HG03342 (cell line): Measurements from ENCODE around the gene ZCCHC17.

Experiments
- ATAC-seq: cut with Tn5 transposase; IDR thresholded peaks from one replicate; pipeline ENCODE4 v1.9.1; 2021; ENCODE audit warnings: mild to moderate bottlenecking, moderate library complexity; ENCODE audit not compliant: unreplicated experiment

ZCCHC17 gene

DNA sequence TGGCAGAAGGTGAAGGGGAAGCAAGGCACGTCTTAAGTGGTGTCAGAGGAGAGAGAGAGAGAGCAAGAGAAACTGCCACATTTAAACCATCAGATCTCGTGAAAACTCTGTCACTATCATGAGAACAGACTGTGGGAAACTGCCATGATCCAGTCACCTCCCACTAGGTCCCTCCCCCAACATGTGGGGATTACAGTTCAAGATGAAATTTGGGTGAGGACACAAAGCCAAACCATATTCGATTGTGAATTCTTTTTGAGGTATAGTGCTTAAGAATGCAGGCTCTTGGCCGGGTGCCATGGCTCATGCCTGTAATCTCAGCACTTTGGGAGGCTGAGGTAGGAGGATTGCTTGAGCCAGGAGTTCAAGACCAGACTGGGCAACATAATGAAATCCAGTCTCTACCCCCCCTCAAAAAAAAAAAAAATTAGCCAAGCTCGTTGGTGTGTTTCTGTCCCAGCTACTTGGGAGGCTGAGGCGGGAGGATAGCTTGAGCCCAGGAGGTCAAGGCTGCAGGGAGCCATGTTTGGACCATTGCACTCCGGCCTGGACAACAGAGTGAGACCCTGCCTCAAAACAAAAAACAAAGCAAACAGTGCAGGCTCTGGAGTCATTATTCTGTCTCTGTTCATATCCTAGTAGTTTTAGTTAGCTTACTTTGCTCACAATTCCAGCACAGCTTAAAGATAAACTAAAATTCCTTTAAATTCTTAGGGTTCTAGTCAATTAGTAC lies 6.0 kb downstream of the ZCCHC17 start:
- no peak for ATAC-seq

DNA sequence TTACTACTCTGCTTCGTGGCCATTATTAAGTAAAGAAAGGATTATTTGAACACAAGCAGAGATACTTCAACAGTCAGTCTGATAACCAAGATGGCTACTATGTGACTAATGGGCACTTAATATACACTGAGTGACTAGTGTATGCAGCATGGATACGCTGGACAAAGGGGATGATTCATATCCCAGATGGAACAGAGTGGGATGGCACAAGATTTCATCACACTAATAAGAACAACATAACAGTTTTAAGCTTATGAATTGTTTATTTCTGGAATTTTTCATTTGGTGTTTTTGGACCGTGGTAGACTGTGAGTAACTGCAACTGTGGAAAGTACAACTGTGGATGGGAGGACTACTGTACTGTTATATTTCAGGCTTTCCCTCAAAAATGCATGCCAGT lies 9.4 kb downstream of the ZCCHC17 start:
- no peak for ATAC-seq

DNA sequence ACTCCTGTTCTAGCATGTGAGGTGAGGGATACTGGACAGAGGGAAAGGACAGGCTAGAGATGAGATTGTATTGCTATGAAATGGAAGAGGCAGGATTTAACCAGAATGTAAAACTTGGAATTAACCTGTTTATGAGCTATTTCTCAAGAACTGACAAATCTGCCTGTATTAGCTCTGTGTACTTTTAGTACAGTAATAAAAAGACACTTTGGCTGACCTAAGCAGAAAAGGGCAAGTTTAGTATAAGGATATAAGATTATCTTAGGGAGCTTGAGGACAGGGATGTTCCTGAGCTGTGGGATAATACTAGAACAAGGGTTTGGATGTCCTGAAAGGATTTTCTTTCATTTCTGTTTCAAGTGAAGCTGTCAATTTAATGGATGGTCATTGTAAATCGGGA lies 11.2 kb downstream of the ZCCHC17 start:
- no peak for ATAC-seq

DNA sequence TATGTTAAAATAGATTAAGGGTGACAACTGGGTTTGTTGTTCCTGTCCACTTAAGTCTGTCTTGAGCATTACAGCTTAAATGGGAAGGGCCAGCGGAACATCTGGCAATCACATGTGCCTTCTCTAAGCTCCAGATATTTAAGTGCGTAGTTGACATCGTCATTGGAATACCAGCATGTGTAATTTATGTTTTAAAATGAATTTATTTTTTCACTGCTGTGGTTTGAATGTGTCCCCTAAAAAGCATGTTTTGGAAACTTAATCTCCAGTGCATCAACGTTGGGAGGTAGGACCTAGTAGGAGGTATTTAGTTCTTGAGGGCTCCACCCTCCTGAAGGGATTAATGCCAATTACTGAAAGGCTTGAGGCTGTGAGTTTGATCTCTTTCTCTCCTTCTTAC lies 13.4 kb downstream of the ZCCHC17 start:
- no peak for ATAC-seq

DNA sequence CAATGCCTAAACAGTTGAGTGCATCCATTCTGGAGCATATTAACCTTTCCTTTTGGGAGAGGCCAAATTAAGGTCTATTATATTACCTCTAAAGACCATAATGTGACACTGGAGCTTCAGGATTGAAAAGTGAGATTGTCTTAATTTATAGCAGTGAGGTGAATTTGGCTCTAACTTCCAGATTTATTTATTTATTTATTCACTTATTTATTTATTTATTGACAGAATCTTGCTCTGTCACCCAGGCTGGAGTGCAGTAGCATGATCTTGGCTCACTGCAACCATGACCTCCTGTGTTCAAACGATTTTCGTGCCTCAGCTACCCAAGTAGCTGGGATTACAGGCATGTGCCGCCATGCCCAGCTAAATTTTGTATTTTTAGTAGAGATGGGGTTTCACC lies 19.1 kb downstream of the ZCCHC17 start:
- ATAC-seq = no peak

DNA sequence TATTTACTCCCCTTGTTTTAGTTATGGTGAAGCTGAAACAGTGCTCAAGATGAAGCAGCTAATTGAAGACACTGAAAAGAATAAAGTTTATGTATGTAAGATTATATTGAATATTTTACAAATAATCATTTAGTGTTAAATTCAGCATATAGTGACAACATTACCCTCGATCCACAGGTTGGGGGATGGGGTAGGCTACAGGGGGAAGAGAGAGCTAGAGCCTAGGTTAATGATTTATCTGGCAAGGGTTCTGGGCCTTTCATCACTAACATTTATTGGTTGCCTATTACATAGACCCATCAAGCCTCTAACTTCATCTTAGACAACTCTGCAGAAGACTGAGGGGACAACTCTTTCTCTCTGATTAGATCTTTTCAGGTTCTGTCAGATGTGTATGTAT lies 21.3 kb downstream of the ZCCHC17 start:
- ATAC-seq = no peak

DNA sequence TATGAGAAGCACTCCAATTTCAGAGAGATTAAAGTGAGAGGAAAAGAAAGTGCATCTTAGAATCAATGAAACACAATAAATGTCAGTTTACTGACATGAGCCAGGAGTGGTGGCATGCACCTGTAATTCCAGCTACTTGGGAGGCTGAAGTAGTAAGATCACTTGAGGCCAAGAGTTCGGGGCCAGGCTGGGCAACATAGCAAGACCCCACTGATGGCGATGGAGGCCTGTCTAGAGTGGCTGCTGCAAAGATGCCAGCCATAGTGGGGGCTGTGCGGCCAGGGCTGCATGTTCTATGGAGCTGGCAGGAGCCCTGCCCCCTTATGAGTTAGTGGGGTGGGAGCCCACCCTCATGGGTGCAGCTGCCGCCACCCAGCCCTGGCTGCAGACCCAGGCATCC lies 27.3 kb downstream of the ZCCHC17 start:
- no peak for ATAC-seq

DNA sequence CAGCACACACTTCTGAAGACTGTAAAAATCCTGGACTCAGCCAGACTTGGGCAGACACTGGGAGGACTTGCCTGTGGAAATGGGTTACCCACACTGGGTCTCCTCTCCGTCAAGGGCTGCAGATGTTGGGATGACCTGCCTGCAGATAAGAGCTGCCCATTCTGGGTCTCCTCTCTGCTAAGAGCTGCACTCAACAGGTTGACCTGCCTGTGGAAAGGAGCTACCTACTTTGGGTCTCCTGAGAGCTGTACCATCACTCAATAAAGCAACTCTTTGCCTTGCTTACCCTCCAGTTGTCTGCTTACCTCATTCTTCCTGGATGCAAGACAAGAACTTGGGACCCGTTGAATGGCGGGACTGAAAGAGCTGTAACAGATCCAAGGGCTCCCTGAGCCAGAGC lies 28.2 kb downstream of the ZCCHC17 start:
- no peak for ATAC-seq

DNA sequence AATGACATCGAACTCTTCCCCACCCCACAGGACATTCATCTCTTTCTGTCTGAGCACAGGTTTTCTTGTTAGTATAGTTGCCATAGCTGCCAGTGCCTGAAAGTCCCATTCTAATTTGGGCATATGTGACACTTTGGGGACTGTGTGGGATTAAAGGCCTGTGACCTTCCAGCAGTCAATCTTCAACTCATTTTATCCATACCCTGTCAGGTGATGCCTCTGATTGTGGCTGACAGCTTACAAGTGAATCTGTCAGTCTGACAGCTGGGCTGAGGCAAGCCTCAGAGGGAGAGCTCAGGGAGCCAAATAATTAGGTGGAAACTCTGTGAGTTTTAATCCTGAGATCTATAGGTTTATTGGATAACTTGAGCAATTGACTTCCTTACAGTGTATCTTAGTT lies 29.6 kb downstream of the ZCCHC17 start:
- no peak for ATAC-seq

DNA sequence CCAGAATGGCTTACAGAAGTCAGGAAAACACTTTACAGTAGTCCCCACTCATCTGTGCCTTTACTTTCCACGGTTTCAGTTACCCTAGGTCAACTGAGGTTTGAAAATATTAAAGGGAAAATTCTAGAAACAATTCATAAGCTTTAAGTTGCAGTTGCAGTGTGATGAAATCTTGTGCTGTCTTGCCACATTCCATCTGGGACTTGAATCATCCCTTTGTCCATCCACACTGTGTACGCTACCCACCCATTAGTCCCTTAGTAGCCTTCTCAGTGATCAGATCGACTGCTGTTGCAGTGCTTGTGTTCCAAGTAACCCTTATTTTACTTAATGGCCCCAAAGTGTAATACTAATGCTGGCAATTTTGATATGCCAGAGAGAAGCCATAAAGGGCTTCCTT lies 30.5 kb downstream of the ZCCHC17 start:
- no peak for ATAC-seq

DNA sequence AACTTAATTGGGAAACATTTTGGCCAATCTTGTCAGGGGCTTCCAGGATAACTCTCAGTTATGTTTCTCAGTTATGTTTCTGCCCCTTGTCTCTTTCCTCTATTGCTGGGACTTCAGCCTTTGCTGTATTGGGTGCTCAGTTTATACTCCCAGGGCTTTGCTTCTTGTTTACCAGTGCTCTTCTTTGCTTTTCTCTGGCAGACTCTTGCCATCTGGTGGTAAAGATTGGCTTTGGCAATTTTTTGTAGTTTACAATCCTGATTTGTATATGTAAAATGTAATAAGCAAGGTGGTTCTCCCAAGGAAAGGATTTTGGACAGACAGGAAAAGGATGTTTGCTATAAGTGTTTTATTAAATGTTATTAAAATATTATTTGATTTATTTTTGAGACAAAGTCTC lies 38.2 kb downstream of the ZCCHC17 start:
- no peak for ATAC-seq

DNA sequence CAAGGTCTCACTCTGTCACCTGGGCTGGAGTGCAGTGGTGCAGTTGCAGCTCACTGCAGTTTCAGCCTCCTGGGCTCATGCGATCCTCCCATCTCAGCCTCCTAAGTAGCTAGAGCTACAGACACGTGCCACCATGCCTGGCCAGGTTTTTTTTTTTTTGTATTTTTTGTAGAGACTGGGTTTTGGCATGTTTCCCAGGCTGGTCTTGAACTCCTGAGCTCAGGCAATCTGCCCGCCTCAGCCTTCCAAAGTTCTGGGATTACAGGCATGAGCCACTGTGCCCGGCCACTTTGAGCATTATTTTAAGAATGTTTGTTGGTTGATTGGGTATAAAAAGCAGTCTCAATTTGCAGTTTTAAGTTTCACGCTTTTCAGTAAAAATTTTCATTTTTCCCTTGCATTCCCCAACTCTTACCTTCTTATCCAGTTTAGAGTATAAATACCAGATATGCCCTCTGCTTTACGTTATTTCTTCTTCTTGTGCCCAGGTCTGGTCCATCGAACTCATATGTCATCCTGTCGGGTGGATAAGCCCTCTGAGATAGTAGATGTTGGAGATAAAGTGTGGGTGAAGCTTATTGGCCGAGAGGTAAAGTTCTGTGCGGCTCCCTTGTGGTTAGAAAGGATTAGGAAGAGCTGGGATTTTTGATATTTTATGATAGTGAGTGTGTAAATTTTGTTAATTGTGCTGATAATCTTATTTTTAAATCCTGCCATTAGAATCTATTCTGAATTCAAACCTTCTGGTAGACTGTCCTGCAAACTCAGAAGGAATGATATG lies 40.0 kb downstream of the ZCCHC17 start:
- ATAC-seq = no peak

DNA sequence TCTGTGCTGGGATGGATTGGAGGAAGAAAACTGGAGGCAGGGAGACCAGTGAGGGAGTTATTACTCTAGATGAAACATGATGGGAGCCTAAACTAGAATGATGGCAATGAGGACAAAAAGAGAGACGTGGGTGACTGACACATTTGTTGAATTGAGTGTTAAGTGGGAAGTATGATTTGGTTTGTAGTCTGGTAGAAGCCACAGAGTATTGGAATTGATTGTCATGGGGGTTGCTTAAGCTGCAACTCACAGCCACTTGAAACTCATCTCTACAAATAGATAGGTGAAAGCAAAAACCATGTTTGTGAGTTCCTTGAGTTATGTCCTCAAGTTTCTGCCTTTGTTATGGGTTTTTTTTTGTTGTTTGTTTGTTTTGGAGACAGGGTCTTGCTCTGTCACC lies 47.7 kb downstream of the ZCCHC17 start:
- ATAC-seq = no peak

DNA sequence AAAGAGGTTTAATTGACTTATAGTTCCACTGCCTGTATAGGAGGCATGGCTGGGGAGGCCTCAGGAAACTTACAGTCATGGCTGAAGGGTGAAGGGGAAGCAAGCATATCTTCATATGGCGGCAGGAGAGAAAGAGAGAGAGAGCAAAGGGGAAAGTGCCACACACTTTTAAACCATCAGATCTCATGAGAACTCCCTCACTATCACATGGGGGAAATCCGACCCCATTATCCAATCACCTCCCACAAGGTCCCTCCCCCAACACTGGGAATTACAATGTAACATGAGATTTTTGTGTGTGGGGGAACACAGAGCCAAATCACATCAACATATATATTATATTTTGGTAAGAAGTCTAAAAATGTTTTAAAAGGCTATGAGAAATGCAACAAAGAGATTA lies 48.8 kb downstream of the ZCCHC17 start:
- no peak for ATAC-seq

DNA sequence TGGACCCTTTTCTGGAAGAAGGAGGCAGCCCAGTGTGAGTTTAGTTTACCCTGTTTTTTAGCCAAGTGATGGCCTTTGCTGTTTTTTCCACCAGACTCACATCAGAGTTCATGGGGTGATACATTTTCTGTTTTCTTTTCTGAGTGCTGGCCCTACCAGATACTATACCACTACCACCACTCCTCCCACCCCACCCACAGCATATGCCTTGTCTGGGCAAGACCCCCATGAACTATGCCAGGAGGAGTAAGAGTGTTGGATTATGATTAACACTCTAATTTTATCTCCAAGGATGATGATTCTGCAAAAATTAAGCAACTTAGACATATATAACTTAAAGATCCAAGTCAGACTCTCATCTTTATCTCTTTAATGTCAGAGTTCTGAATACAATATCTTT lies 50.0 kb downstream of the ZCCHC17 start:
- no peak for ATAC-seq

DNA sequence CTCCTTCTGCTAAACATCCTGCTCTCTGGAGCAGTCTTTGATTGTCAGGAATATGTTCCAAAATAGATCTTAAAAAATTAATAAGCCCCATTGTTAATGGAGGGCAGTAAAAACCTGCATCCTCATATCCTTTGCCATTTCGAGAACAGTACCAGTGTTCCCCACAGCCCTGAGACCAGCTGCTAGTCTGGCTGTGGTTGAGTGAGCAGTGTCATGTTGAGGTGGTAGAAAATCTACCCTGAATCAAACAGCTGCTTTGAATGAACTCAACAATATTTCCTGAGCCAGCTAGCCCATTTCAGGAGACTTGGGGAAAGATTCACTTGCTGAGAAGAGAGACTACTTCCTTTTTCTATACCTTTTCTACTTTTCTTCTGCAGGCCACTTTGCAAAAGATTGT lies 51.6 kb downstream of the ZCCHC17 start:
- no peak for ATAC-seq

DNA sequence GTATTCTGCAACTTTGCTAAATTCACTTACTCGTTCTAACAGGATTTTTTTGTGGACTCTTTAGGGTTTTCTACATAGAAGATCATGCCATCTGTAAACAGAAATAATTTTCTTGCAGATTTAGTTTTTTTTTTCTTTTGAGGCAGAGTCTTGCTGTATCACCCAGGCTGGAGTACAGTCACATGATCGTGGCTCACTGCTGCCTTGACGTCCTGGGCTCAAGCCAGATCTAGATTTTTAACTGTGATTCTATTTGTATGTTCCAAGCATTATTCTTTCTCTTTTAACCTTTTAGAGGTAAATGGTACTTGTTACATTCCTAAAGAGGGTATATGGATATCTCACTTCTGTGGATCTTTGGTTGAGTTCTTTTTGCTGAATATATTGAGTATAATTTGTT lies 57.5 kb downstream of the ZCCHC17 start:
- ATAC-seq = no peak

DNA sequence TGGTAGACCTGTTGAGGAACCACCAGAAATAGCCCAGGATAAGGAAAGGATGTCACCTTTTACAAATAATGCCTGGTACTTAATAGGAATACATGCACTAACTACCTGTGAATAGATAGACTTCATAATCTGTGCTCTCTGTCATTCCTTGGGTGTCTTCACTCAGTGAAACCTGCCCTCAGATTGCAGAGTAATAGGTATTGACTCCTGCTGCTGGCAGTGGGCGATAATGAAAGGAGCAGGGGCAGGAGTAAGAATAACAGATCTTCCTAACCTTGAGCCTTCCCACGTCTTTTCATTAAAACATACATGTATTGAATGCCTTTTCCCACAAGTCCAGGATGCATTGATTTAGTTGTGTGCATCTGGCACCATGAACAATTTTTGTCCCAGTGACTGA lies 59.6 kb downstream of the ZCCHC17 start:
- ATAC-seq = no peak

DNA sequence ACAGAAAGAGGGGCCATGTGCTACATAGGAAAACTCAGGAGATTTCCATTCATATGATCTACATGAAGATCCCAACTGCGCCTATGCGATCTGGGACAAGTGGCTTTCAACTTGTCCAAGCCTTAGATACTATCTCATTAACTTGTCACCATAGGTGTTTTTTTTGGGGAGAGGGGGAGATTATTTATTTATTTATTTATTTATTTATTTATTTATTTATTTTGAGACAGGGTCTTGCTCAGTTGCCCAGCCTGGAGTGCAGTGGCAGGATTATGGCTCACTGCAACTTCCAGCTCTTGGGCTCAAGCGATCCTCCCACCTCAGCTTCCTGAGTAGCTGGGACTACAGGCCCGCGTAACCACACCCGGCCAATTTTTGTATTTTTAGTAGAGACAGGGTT lies 64.8 kb downstream of the ZCCHC17 start:
- ATAC-seq = no peak

DNA sequence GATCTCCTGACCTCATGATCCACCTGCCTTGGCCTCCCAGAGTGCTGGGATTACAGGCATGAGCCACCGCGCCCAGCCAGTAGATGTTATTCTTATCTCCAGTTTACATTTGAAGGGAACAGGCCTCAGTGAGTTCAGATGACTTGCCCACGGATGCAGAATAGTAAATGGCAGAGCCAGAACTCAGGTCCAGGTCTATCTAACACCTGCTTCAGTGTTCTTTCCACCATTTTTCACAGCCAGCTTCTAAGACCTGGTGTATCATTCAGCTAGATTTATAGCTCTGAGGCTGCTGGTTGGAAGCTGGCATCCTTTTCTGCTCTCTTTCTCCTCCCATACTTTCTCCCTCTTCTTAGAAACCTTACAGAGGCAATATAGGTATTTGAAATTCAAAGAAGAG lies 65.2 kb downstream of the ZCCHC17 start:
- no peak for ATAC-seq

DNA sequence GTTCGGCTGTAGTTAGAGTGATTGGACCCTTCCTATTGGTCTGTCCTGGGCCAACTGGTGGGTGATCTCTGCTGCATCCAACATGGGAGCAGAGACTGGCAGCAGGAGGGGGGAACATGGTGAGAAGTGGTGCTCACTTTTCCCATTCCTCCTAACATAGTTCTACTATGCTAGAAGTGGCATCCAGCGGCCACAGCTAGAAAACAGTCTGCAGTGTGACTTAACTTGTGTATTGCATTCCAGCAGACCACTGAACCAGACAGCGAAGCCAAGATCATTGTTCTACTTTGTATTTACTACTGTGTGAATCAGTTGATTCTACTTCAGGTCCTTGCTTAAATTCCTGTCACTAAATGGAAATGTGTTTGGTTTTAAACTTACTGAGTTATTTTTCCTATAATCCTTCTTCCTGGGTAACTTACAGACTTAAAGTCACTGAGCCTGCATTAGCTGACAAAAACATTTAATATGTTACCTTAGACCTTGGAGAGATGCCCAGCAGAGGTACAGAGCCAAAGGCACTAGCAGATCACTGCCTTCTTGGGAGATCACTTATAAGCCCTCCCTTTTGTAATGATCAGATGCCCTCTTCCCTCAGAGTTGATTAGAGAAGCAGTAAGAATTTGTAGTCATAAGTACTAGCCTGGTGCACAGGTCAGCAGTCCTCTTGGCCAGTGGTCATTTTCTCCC lies 67.9 kb downstream of the ZCCHC17 start:
- no peak for ATAC-seq

DNA sequence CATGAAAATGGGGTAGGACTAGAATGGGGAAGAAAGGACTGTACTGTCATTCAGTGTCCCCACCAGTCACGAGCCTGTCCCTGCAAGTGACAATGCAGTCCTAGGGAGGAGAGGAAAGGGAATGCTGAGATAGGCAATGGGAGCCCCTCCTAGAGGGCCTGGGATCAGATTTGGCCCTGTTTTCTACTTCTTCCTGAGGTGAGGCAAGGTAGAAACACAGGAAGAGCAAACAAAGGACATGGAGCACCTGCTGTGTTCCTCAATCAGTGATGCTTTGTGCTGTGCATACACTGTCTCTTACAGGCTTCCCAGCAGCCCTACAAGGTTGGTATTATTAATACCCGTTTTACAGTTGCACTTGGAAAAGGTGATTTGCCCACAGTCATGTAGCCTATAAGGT lies 70.0 kb downstream of the ZCCHC17 start:
- ATAC-seq = no peak
